Measurements from ENCODE around the gene VPS13D.
A peak's percentile ranks its signal among the peaks of the same experiment; 100 is the strongest.

VPS13D gene

DNA sequence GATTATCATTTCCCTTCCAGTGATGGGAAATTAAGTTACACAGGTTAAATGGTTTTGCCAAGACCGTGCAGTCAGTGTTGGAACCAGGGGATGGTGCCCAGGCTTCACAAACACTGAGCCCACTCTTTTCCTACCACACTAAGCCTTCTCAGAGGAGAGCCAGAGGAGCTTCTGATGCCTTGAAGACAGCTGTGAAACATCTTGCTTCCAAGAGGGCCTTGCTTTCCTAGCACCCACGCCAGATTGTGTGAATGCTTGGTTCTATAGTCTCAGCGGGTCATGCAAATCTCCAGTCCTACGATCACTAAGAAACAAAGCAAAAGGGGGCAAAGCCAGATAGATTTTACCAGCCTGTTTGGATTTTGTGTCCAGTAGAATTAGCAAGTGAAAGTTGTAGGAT lies 200.7 kb downstream of the VPS13D start:
- no peaks in the 10 kb centered on the region for H3K9me3 ChIP-seq (ENCODE audit: control insufficient read depth, low read length)
- DNase-seq = no peak
- H3K4ac ChIP-seq (ENCODE audit: low read depth in 1 of 2, low read length in 2 of 2) = no peak overlapping the region
- no peak overlapping the region for H4K8ac ChIP-seq (ENCODE audit: low read length)
- no peak overlapping the region for H3K14ac ChIP-seq (ENCODE audit: low read length in 2 of 2)
- H2BK15ac ChIP-seq (ENCODE audit: low read depth, poor library complexity, severe bottlenecking) = no peak overlapping the region
- no peak overlapping the region for H2AK5ac ChIP-seq (ENCODE audit: low read length, severe bottlenecking)
- H3K36me3 ChIP-seq (ENCODE audit: control insufficient read depth in 1 of 2, insufficient read depth in 2 of 2, low read depth in 1 of 2, low read length in 2 of 2) = peaks cover 11 to 21% of the 10 kb centered on the region in 2 experiments
- no peak overlapping the region for H3K4me3 ChIP-seq (ENCODE audit: insufficient read depth in 1 of 2, low read depth in 1 of 2, low read length in 2 of 2)
- no peaks in the 10 kb centered on the region for H3K79me1 ChIP-seq (replicated peaks; ENCODE audit: low read length, poor library complexity, severe bottlenecking)
- H3K18ac ChIP-seq (ENCODE audit: low read depth in 1 of 2, low read length in 2 of 2) = no peak overlapping the region
- H3K4me1 ChIP-seq (ENCODE audit: control insufficient read depth, insufficient read depth, low read depth, low read length) = peaks cover 12% of the 10 kb centered on the region
- H3K23ac ChIP-seq (ENCODE audit: low read length in 2 of 2) = no peak overlapping the region
- H3K27ac ChIP-seq (ENCODE audit: low read length, poor library complexity, severe bottlenecking) = no peak overlapping the region
- no peak overlapping the region for H2BK5ac ChIP-seq (ENCODE audit: low read depth, low read length, poor library complexity, severe bottlenecking)
- H2BK12ac ChIP-seq (ENCODE audit: low read length in 2 of 2) = no peak overlapping the region
- H3K4me2 ChIP-seq (ENCODE audit: low read length, poor library complexity, severe bottlenecking) = no peak overlapping the region
- no peaks in the 10 kb centered on the region for H3K27me3 ChIP-seq (ENCODE audit: control insufficient read depth in 1 of 2, insufficient read depth in 1 of 2, low read length in 2 of 2)
- 98% methylated on average over 4 of the region's 4 CpGs for WGBS
- H2AFZ ChIP-seq (ENCODE audit: low read depth, low read length) = no peak overlapping the region
- H2BK120ac ChIP-seq (ENCODE audit: low read depth, low read length) = no peak overlapping the region
- no peak overlapping the region for H4K91ac ChIP-seq (ENCODE audit: low read length)
- no peak overlapping the region for H3K9ac ChIP-seq (ENCODE audit: low read length)

DNA sequence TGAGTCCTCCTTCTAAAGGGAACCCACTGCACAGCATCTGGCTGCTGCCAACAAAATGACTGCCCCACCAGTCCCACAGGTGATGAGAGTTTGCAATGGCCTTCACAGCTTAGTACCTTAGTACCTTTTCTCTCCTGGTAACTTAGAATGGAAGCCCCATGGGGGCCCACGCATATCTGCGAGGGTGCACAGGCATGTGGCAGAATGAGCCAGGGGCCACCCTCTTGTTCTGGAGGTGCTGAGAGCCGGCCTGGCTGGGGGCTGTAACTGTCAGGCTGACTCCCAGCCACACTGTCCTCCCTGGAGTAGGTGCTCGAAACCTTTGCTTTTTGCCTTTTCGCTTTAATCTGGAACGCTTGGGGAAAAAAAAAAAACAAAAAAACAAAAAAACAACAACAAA lies 203.1 kb downstream of the VPS13D start:
- H3K27me3 ChIP-seq (ENCODE audit: control insufficient read depth in 1 of 2, insufficient read depth in 1 of 2, low read length in 2 of 2) = no peaks in the 10 kb centered on the region

DNA sequence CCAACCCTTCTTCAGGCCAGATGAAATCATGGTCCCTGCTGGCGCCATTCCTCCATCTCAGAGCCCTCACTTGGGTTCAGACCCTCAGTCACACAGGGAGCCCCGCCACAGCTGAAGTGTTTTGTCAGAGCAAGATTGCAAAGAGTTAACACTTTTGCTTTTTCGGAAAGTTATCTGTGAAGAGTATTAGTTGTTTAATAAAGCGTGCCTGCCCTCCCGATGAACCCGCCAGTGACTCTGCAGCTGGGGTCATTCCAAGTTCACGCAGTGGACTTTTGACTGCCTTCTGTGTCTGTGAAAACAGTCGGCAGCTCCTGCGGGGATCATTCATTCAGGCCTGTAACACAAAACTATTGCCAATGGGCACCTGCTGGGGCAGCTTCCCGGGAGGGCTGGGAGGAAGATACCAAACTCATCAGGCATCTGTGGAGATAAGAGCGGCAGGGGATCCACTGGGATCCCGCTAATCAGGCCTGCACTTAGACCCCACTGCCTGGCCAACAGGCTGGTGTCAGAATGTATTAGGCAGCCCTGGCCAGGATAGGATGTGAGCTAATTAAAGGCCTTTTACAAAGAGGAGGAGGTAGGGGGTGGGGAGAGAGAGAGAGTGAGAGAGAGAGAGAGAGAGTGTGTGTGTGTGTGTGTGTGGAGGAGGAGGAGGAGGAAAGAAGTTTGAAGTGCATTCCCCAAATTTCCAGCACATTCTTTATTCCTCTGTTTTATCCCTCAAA lies 203.7 kb downstream of the VPS13D start:
- Histone ChIP-seq H4K8ac (ENCODE audit: low read length) (no peak overlapping the region), H2BK120ac (ENCODE audit: low read depth, low read length) (no peak overlapping the region), H3K27me3 (ENCODE audit: control insufficient read depth in 1 of 2, insufficient read depth in 1 of 2, low read length in 2 of 2) (no peaks in the 10 kb centered on the region), H3K36me3 (ENCODE audit: control insufficient read depth in 1 of 2, insufficient read depth in 2 of 2, low read depth in 1 of 2, low read length in 2 of 2) (peaks cover 5 to 12% of the 10 kb centered on the region in 2 experiments), H2AK5ac (ENCODE audit: low read length, severe bottlenecking) (no peak overlapping the region), H3K79me1 (replicated peaks; ENCODE audit: low read length, poor library complexity, severe bottlenecking) (peaks cover 3% of the 10 kb centered on the region), H3K4me2 (ENCODE audit: low read length, poor library complexity, severe bottlenecking) (no peak overlapping the region), H3K9me3 (ENCODE audit: control insufficient read depth, low read length) (no peaks in the 10 kb centered on the region), H3K4ac (ENCODE audit: low read depth in 1 of 2, low read length in 2 of 2) (no peak overlapping the region), H2BK5ac (ENCODE audit: low read depth, low read length, poor library complexity, severe bottlenecking) (no peak overlapping the region), H2AFZ (ENCODE audit: low read depth, low read length) (no peak overlapping the region), H3K14ac (ENCODE audit: low read length in 2 of 2) (no peak overlapping the region), H3K23ac (ENCODE audit: low read length in 2 of 2) (no peak overlapping the region), H3K9ac (ENCODE audit: low read length) (no peak overlapping the region), H3K27ac (ENCODE audit: low read length, poor library complexity, severe bottlenecking) (no peak overlapping the region), H3K4me3 (ENCODE audit: insufficient read depth in 1 of 2, low read depth in 1 of 2, low read length in 2 of 2) (no peak overlapping the region), H2BK15ac (ENCODE audit: low read depth, poor library complexity, severe bottlenecking) (no peak overlapping the region), H2BK12ac (ENCODE audit: low read length in 2 of 2) (no peak overlapping the region), H4K91ac (ENCODE audit: low read length) (no peak overlapping the region), H3K18ac (ENCODE audit: low read depth in 1 of 2, low read length in 2 of 2) (no peak overlapping the region), H3K4me1 (ENCODE audit: control insufficient read depth, insufficient read depth, low read depth, low read length) (peaks cover 16% of the 10 kb centered on the region)
- peak; percentile 27 for DNase-seq
- WGBS = 58% methylated on average over 12 of the region's 12 CpGs

More for the DNA sequence above, 203.1 kb downstream of the VPS13D start:
- no peak overlapping the region for H4K91ac ChIP-seq (ENCODE audit: low read length)
- peaks cover 3% of the 10 kb centered on the region for H3K79me1 ChIP-seq (replicated peaks; ENCODE audit: low read length, poor library complexity, severe bottlenecking)
- H3K14ac ChIP-seq (ENCODE audit: low read length in 2 of 2) = no peak overlapping the region
- H3K27ac ChIP-seq (ENCODE audit: low read length, poor library complexity, severe bottlenecking) = no peak overlapping the region
- H2BK5ac ChIP-seq (ENCODE audit: low read depth, low read length, poor library complexity, severe bottlenecking) = no peak overlapping the region
- H3K9me3 ChIP-seq (ENCODE audit: control insufficient read depth, low read length) = no peaks in the 10 kb centered on the region
- no peak overlapping the region for H2AK5ac ChIP-seq (ENCODE audit: low read length, severe bottlenecking)
- peaks cover 16% of the 10 kb centered on the region for H3K4me1 ChIP-seq (ENCODE audit: control insufficient read depth, insufficient read depth, low read depth, low read length)
- no peak overlapping the region for H3K4ac ChIP-seq (ENCODE audit: low read depth in 1 of 2, low read length in 2 of 2)
- no peak overlapping the region for H2BK12ac ChIP-seq (ENCODE audit: low read length in 2 of 2)
- no peak overlapping the region for H3K23ac ChIP-seq (ENCODE audit: low read length in 2 of 2)
- H2AFZ ChIP-seq (ENCODE audit: low read depth, low read length) = no peak overlapping the region
- H3K9ac ChIP-seq (ENCODE audit: low read length) = no peak overlapping the region
- DNase-seq = no peak
- H3K4me2 ChIP-seq (ENCODE audit: low read length, poor library complexity, severe bottlenecking) = no peak overlapping the region
- no peak overlapping the region for H2BK120ac ChIP-seq (ENCODE audit: low read depth, low read length)
- H2BK15ac ChIP-seq (ENCODE audit: low read depth, poor library complexity, severe bottlenecking) = no peak overlapping the region
- WGBS = 92% methylated on average over 6 of the region's 6 CpGs
- no peak overlapping the region for H3K18ac ChIP-seq (ENCODE audit: low read depth in 1 of 2, low read length in 2 of 2)
- no peak overlapping the region for H4K8ac ChIP-seq (ENCODE audit: low read length)
- H3K36me3 ChIP-seq (ENCODE audit: control insufficient read depth in 1 of 2, insufficient read depth in 2 of 2, low read depth in 1 of 2, low read length in 2 of 2) = peaks cover 11 to 18% of the 10 kb centered on the region in 2 experiments
- no peak overlapping the region for H3K4me3 ChIP-seq (ENCODE audit: insufficient read depth in 1 of 2, low read depth in 1 of 2, low read length in 2 of 2)

DNA sequence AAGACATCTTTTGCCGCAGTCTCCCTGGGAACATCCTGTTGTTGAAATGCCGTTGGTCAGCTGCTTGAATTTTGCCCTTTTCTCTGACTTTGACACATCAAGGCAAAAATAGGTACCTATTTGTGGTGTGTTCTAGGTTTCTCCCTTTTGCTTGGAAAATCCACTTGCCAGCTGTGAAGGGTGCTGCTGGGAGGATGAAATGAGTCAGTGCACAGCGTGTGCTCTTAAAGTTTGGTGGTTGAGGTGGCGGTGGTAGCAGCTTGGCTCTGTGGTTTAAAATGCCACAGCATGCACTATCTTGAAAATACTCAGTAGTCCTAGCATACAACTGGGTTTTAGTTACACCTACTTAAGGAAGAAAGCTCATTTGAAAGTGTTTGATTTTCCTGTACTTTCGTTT lies 204.3 kb downstream of the VPS13D start:
- no peak overlapping the region for H3K23ac ChIP-seq (ENCODE audit: low read length in 2 of 2)
- H4K8ac ChIP-seq (ENCODE audit: low read length) = no peak overlapping the region
- H3K36me3 ChIP-seq (ENCODE audit: control insufficient read depth in 1 of 2, insufficient read depth in 2 of 2, low read depth in 1 of 2, low read length in 2 of 2) = peaks cover 4 to 14% of the 10 kb centered on the region in 2 experiments
- H3K27me3 ChIP-seq (ENCODE audit: control insufficient read depth in 1 of 2, insufficient read depth in 1 of 2, low read length in 2 of 2) = no peaks in the 10 kb centered on the region
- no peak overlapping the region for H2BK15ac ChIP-seq (ENCODE audit: low read depth, poor library complexity, severe bottlenecking)
- no peak overlapping the region for H2BK120ac ChIP-seq (ENCODE audit: low read depth, low read length)
- H2BK5ac ChIP-seq (ENCODE audit: low read depth, low read length, poor library complexity, severe bottlenecking) = no peak overlapping the region
- no peaks in the 10 kb centered on the region for H3K9me3 ChIP-seq (ENCODE audit: control insufficient read depth, low read length)
- H4K91ac ChIP-seq (ENCODE audit: low read length) = no peak overlapping the region
- H3K4ac ChIP-seq (ENCODE audit: low read depth in 1 of 2, low read length in 2 of 2) = no peak overlapping the region
- DNase-seq = peak; percentile 55
- no peak overlapping the region for H2AFZ ChIP-seq (ENCODE audit: low read depth, low read length)
- peaks cover 18% of the 10 kb centered on the region for H3K4me1 ChIP-seq (ENCODE audit: control insufficient read depth, insufficient read depth, low read depth, low read length)
- no peak overlapping the region for H3K9ac ChIP-seq (ENCODE audit: low read length)
- peak overlapping the region; percentile 11 for H3K27ac ChIP-seq (ENCODE audit: low read length, poor library complexity, severe bottlenecking)
- H3K14ac ChIP-seq (ENCODE audit: low read length in 2 of 2) = no peak overlapping the region
- no peak overlapping the region for H3K18ac ChIP-seq (ENCODE audit: low read depth in 1 of 2, low read length in 2 of 2)
- peaks cover 3% of the 10 kb centered on the region for H3K79me1 ChIP-seq (replicated peaks; ENCODE audit: low read length, poor library complexity, severe bottlenecking)
- 29% methylated on average over 4 of the region's 5 CpGs for WGBS
- no peak overlapping the region for H3K4me3 ChIP-seq (ENCODE audit: insufficient read depth in 1 of 2, low read depth in 1 of 2, low read length in 2 of 2)
- no peak overlapping the region for H2AK5ac ChIP-seq (ENCODE audit: low read length, severe bottlenecking)
- H3K4me2 ChIP-seq (ENCODE audit: low read length, poor library complexity, severe bottlenecking) = no peak overlapping the region
- H2BK12ac ChIP-seq (ENCODE audit: low read length in 2 of 2) = no peak overlapping the region

Measured in mesenchymal stem cell (in vitro differentiated cells and primary cell).